HG03442 (cell line): ENCODE results near the gene P2RX2.

Source experiments
- ATAC-seq: cut with Tn5 transposase; IDR thresholded peaks from one replicate; pipeline ENCODE4 v1.9.1; 2021; ENCODE audit warnings: mild to moderate bottlenecking, moderate library complexity; ENCODE audit not compliant: unreplicated experiment

P2RX2 gene

DNA sequence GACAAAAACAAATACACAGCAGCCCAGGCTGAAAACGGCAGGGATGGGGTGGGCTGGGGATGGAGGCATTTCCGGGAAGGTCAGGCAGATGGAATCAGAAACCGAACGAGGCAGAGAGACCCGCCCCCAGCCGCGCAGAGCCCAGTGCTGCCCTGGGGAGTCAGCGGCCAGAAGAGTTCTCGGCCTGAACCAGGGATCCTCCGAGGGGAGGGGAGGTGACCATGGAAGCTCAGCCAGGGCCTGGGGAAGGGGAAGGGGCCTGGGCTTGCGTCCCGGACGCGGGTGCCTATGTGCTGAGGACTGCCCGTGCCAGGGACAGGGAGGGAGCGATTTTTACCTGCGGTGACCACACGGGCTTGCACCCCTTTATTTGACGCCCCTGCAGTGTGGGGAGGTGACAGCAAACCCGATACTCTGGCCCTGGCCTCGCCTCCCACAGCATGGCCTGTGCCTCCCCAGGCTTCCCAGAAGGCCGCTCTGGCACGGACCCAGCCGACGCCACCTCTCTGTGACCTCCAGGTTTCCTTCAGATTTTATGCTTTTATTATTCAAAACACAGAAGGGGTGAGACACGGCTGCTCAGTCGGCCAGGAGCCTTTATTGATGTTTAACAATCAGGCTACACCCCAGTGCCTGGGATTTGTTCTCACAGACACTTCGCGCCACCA is 15.9 kb upstream of the P2RX2 start:
- no peak for ATAC-seq

DNA sequence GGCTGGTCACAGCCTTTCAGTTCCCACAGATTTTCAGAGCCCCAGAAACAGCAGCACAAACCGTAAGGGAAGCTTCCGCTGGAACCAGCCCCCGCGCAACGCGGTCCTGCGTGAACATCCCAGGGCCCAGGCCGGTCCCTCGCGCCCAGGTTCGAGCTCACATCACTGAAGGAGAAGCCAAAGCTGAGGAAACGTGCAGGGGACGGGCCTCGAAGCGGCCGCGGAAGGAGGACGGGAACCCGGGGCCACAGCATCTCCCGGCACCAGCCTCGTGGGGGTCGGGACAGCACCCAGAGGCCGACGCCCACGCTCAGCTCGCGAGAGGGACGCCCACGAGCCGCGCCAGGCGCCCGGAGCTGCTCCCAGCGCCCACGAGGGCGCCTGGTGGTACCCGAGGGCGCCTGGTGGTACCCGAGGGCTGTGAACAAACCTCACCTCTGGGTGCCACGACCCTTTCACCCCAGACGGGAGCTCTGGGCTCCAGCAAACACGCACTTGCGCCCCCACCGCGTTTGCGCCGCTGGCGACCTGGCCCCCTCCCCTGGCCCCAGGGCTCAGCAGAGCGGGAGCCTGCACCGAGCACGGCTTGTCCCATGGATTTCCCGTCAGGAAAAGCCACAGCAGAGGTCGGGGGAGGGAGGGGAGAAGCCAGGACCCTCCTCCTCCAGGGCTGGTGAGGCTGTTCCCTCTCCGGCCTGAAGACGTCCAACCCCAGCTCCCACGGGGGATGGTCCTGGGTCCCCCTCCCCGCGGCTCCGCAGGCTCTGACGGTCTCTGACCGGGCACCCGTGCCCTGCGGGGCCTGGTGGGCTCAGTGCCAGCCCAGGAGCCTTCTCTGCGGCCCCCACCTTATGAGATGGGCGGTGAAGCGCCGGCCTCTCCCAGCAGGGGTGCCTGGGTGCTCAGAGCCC is 15.1 kb upstream of the P2RX2 start:
- ATAC-seq = no peak

DNA sequence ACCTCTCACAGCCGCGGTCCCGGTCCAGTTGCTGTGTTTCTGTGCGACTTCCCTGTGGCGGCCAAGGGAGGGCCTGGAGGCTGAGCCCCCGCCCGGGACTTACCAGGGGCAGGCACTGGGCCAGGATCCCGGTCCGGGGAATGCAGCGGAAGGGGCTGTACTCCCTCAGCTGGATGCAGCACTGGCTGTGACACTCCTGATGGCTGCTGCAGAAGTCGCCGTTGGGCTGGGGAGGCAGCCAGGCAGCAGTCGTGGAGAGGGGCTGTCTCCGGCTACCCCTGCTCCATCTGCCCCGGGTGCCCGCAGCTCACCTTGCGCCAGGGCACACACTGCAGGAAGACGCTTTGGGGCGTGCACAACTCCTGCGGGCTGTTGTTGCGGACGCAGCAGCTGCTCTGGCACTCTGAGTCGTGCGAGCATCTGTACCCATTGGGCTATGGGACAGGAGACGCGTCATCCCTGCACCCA is 14.4 kb upstream of the P2RX2 start:
- no peak for ATAC-seq

DNA sequence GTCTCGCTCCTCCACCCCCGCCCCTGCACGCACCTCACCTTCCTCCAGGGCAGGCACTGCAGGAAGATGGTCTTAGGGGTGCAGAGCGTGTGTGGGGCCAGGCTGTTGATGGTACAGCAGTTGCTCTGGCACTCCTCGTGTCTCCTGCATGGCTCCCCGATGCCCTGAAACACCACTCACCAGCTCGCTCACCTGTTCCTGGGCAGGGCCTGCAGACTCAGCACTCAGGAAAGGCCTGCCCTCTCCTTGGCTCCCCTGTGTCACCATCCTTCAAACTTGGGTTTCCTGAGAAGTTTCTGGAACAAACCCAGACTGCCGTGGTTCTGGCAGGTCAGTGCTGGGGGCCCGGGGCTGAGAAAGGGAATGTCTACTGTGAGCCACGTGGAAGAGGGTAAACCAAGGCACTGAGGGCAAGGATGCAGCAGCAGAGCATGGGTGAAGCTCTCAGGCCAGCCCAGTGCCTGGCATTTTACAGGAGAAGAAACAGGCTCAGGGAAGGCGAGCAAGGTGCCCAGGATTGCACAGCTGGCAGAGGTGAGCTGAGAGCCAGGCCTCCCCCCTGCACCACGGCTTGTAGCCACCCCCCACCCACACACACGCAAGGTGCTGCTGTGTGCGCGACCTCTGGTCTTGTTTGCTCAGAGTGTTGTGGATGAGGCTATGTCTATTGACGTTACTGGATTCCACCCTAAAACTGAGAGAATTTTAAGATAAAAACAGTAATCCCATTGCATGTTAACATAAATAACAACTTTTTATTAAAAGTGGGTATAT is 13.7 kb upstream of the P2RX2 start:
- ATAC-seq = no peak

- no peak for ATAC-seq
Observed at GRCh38 chr12:132605892-132606291, 12.7 kb upstream of the P2RX2 start.

DNA sequence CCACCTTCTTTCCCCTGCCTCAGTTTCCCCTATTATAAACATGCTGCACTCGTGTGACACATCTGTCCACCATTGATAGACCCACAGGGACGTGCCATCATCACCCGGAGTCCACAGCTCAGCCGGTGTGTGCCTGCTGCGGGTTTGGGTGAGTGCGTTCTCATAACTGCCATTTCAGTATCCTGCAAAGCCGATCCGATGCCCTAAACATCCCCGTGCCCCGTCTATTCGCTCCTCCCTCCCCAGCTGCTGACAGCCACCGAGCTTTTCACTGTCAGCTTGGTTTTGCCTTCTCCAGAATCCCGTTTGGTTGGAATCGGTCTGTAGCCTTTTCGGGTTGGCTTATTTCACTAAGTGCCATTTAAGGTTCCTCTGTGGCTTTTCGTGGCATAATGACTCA is 12.1 kb upstream of the P2RX2 start:
- no peak for ATAC-seq

DNA sequence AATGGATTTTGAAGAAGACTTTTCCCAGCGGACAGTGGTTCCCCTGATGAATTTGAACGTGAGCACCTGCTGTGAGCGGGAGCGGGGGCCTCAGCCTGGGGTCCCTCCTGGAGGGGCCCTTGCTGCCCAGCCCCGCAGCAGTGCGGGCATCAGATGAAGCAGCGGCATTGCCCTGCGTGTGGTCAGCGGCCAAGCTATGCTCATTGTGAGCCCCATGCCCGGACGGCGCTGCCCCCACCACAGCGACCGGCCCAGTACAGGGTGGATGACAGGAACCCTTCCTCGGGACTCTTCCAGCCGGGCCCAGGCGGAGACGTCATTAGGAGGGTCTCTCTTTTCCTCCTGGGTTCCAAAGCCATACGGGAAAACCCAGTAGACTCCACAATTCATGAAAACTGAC is 11.6 kb upstream of the P2RX2 start:
- ATAC-seq = no peak

DNA sequence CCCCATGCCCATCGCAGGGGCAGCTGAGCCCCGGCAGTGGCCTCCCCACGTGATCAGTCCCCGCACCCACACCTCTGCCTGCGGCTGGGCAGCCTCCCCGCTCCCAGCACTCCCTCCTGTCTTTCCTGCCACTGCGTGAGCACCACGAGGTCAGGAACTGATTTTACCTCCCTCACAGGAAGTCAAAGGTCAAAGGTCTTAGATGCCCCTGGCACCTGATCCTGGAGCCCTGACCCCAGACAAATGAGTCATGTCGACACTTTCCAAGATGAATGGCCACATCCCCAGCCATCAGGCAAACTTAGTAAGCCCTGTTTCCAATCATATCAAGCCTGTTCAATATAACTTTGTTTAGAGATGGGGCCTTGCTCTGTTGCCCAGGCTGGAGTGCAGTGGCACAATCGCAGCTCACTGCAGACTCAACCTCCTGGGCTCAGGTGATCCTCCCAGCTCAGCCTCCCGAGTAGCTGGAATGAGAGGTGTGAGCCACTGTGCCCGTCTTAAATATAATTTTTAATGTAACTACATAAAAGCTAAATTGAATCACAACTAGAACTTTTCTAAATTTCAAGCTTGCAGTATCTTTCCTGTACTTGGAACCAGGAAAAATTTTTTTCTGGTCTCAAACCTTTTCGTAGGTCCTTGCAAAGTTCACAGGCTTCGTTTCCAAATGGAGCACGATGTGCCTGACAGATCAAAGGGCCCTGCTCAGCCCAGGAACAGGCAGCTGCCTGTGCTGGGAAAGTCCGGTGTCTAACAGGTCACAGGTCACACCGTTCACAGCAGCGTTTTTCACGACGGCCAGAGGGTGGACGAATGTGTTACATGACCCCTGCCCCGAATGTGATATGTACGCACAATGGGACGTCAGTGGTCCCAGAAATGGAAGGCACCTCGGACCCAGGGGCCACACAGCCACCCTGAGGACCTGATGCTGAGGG is 10.1 kb upstream of the P2RX2 start:
- no peak for ATAC-seq

DNA sequence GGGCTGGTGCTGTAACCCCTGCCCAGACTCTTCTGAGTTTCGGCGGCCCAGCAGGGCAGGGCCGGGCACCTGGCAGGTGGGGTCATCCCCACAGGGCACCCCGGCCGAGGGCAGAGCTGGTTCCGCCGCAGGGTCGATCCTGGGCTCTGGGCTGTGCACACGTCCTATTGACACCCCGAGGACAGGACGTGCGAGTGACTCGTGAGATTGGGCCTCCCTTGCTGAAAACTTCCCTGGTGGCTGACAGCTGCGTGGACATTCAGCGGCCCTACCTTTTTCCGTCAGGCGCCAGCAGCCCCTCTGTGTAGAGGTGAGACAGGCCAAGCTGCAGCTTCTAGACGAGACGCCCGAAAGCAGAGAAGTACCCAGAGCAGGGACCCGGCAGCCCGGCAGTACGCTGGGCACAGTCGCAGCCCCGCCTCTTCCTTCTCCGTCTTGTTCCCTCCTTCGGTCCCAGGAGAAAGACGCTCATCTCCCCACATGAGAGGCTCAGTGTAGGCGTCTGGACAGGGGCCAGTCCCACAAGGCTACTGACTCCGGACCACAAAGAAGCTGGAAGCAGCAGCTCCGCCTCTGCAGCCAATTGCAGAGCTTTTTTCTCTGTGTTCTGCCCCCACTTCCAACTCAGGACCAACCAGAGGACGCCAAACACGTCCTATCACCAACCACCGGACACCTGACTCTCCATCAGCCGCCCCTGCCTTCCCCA is 8.4 kb upstream of the P2RX2 start, which contains the start of gene LRCOL1:
LRCOL1 (minus strand) TSS at position 532 of the 709 bp plus-strand sequence. CDS start 4,331 bp downstream, outside the sequence.
- no peak for ATAC-seq

DNA sequence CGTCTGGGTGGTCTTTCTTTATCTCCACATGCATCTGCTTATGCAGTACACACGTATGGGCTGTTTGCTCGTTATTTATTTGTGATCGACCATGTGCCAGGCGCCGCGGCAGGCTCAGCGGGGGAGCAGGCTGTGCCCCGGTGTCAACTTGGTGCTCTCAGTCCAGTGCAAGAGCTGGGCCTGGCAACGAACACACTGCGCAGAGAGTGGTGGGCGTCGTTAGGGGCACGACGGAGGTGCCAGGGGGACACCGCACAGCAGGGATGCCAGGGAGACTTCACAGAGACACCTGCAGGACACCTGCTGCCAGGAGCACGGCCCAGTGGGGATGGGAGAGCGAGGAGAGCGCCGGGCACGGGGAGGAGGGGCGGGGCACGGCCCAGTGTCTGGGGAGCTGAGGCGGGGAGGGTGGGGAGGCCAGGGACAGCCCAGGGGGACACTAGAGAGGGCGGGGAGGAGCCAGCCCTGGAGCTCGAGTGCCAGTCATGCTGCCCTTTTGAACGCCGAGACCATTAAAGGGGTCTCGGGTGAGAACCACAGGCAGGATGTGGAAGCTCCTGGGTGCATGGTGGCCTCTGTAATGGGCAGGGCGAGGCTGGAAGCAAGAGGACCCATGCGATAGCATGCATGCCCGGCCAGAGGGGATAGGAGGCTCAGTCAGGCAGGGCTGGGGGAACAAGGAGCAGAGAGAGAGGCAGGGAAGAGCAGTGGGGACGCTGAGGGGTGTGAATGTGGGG is 7.5 kb upstream of the P2RX2 start:
- ATAC-seq = no peak

DNA sequence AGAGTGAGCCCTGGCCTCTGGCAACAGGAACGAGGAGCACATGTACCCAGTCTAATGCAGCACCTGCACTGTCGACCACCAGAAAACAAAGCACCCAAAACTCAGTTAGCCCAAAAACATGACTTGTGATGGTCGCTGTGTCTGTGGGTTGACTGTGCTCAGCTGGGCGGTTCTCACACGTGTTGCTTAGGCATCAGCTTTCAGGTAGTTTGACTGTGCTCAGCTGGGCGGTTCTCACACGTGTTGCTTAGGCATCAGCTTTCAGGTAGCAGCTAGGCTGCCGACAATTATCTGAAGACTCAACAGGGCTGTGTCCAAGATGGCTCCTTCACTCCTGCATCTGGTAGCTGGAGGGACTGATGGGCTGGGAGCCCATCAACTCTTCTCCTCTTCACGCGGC is 7.0 kb upstream of the P2RX2 start:
- ATAC-seq = no peak

- ATAC-seq = no peak
Observed at GRCh38 chr12:132614029-132614428, 4.5 kb upstream of the P2RX2 start.

GRCh38 chr12:132614861-132615578 is 3.6 kb upstream of the P2RX2 start:
- ATAC-seq = peak; percentile 55

- no peak for ATAC-seq
Observed at GRCh38 chr12:132615579-132616038, 3.0 kb upstream of the P2RX2 start.

DNA sequence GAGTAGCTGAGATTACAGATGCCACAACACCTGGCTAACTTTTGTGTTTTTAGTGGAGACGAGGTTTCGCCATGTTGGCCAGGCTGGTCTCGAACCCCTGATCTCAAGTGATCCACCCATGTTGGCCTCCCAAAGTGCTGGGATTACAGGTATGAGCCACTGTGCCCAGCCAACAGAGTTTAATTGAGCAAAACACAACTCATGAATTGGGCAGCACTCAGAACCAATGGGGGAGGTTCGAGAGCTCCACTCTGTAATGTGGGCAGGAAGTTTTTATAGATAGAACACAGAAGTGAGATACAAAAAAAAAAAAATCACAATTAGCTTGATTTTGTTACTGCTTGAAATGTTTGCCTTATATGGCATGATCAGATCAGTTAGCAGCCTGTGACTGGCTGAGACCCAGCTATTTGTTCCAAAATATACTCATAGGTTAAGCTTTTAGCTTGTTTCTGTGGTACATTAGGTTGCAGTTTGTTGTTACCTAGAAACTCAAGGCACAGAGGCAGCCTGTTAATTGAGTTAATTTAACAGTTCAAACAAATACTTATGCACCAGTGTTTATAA is 1.4 kb upstream of the P2RX2 start:
- no peak for ATAC-seq

GRCh38 chr12:132617822-132618682 is 524 bp upstream of the P2RX2 start:
- ATAC-seq = no peak

- no peak for ATAC-seq
Observed at GRCh38 chr12:132619071-132619385, 452 bp downstream of the P2RX2 start.
